Lung microvascular endothelial cell (primary cell): ENCODE results near the gene SORD. TPM values are rescaled to one million over a fixed set of nuclear protein-coding genes. Genes with fewer than 3 reads are reported as not detected.
A peak's percentile ranks its signal among the peaks of the same experiment; 100 is the strongest.
"Not testable (repeated sequence)": the region's sequence is repeated elsewhere in the genome, so short reads cannot be mapped to it uniquely, and the experiment has no call there.

Experiments
- DNase-seq, 2 donors: peaks; one replicate each; pipeline versions ENCODE4 v3.0.0 to v3.0.0-alpha.2; 2010; ENCODE audit warnings: low read depth in 2 of 2
- total RNA-seq: library from RNA; depleted of rRNA; stranded (reverse); fragments of >200 nt; gene quantifications from 2 replicates; pipeline ENCODE4 v1.2.1, GENCODE V29; 2014

Gene SORD
- total RNA-seq: 1.4 and 2.8 TPM in 2 replicates

- peak; percentile 79 to 83 for DNase-seq
Observed at GRCh38 chr15:45022871-45023658, at the start of gene SORD. SORD (plus strand) TSS chr15:45023195; CDS start chr15:45023284, 89 bp downstream.

GRCh38 chr15:44976183-44976582 lies 46.8 kb upstream of the SORD start:
- DNase-seq: not testable (repeated sequence)

GRCh38 chr15:44977781-44978180 lies 45.2 kb upstream of the SORD start:
- not testable (repeated sequence) for DNase-seq

DNA sequence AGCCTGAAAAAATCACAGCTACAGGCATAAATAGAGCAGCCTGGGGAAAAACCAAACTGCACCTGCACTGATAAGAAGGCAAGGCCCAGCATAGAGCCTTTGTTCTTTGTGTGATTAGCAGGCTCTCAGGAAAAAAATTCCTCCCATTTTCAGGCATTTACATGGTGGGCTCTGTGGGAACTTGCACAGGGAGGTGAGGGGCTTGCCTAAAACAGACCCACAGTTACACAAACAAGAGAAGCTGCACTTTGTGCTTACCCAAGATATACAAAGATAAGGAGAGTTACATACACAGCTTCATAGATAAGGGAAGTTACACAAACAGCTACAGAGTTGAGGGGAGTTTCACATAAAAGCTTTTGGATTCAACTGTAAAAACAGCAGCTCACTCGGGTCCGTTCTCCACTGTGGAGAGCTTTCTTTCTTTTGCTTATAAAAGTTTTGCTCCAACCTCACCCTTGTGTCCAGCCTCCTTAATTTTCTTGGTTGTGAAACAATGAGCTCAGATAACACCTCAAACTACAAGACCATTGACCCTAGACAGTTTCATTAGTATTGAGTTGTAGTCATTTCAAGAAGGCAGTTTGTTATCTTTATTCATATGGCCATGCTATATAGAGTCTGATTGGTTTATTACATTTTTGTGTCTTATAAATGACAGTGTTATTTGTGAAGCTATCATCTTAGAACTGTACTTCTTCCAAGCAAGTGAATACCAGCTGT lies 43.2 kb upstream of the SORD start:
- DNase-seq: not testable (repeated sequence)

GRCh38 chr15:44984144-44984543 lies 38.9 kb upstream of the SORD start:
- DNase-seq: peak in 1 of 2 donors; percentile 61

GRCh38 chr15:44986346-44987055 lies 36.5 kb upstream of the SORD start:
- DNase-seq: not testable (repeated sequence)

- not testable (repeated sequence) for DNase-seq
Observed at GRCh38 chr15:44987711-44988110, 35.3 kb upstream of the SORD start.

DNA sequence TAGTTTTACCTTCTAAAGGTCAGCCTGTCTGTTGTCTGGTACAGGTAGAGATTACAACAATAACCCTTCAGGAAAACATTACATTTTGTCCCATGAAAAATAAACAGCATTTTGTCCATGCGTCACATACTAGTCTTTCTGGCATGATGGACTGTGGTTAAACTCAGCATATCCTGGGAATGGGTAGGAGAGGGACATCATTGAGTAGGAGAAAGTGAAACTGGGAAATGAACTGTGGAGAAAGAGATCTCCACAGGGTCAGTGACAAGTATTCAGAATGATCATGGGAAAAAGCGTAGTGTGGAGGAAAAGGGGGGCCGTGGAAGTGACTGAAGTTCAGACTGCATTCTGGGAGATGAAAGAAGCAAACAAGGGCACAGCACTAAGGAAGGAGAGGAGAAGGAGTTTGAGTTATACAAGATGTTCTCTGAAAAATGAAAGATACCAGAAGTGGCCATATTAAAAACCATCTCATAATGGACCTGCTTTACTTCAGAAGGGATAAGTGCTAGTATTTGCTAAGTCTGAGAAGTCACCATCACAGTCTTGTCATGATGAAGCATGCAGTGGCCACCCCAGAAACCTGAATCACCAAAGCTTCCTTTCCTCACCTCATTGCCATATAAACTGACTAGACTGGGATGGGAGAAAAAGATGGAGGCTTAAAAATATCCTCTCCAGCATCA lies 34.7 kb upstream of the SORD start:
- not testable (repeated sequence) for DNase-seq

- not testable (repeated sequence) for DNase-seq
Observed at GRCh38 chr15:44988870-44989219, 34.1 kb upstream of the SORD start.

DNA sequence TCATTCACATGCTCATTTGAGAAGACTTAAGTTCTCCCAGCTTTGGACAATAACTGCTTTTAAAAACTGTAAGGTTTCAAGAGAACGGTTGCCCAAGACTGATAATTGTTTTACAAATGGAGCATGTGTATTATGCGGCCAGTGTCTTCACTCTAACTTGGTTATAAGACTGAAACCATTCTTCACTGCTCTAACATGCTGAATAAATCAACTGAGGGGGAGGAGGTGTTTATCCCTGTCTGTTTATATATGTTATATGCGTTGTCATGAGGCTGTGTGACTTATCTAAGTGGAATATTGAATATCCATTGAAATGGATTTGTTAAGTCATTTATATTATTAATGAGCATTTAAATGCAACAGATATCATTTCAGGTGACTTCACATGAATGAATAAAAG lies 25.4 kb upstream of the SORD start:
- not testable (repeated sequence) for DNase-seq

GRCh38 chr15:44999105-44999504 lies 23.9 kb upstream of the SORD start:
- no peak for DNase-seq

GRCh38 chr15:45001180-45001579 lies 21.8 kb upstream of the SORD start:
- DNase-seq: not testable (repeated sequence)

GRCh38 chr15:45003731-45004410 lies 19.1 kb upstream of the SORD start:
- not testable (repeated sequence) for DNase-seq

DNA sequence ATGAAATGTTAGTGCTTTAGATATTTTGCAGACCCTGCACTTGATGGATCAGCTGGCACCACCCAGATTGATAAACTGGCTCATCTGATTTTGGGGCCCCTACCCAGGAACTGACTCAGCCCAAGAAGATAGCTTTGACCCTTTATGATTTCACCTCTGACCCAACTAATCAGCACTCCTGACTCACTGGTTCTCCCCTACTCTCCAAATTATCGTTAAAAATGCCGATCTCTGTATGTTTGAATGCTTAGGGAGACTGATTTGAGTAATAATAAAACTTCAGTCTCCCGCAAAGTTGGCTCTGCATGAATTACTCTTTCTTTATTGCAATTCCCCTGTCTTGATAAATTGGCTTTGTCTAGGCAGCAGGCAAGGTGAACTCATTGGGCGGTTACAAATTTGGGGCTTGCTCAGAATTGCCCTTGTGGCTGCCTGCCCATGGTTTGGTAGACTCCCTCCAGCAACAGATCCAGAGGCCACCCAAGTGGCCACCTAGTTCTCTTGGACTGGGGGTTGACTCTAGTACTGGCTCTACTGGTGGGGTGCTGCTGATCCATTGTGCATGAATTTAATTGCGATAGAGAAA lies 18.3 kb upstream of the SORD start:
- not testable (repeated sequence) for DNase-seq

GRCh38 chr15:45009046-45009445 lies 13.9 kb upstream of the SORD start:
- no peak for DNase-seq

- not testable (repeated sequence) for DNase-seq
Observed at GRCh38 chr15:45015114-45015513, 7.9 kb upstream of the SORD start.

DNA sequence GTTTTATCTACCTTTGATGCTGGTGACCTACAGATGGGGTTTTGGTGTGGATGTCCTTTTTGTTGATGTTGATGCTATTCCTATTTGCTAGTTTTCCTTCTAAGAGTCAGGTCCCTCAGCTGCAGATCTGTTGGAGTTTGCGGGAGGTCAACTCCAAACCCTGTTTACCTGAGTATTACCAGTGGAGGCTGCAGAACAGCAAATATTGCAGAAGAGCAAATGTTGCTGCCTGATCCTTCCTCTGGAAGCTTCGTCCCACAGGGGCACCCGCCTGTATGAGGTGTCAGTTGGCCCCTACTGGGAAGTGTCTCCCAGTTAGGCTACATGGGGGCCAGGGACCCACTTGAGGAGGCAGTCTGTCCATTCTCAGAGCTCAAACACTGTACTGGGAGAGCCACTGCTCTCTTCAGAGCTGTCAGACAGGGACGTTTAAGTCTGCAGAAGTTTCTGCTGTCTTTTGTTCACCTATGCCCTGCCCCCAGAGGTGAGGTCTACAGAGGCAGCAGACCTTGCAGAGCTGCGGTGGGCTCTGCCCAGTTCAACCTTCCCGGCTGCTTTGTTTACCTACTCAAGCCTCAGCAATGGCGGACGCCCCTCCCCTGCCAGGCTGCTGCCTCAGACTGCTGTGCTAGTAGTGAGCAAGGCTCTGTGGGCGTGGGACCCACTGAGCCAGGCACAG lies 2.6 kb upstream of the SORD start:
- not testable (repeated sequence) for DNase-seq

- not testable (repeated sequence) for DNase-seq
Observed at GRCh38 chr15:45020901-45021259, 2.1 kb upstream of the SORD start.

GRCh38 chr15:45021348-45021747 lies 1.6 kb upstream of the SORD start:
- DNase-seq: no peak

- DNase-seq: peak in 1 of 2 donors; percentile 11
Observed at GRCh38 chr15:45023659-45024225, 747 bp downstream of the SORD start.
